ENCODE results near the gene MAGEB3.

DNA sequence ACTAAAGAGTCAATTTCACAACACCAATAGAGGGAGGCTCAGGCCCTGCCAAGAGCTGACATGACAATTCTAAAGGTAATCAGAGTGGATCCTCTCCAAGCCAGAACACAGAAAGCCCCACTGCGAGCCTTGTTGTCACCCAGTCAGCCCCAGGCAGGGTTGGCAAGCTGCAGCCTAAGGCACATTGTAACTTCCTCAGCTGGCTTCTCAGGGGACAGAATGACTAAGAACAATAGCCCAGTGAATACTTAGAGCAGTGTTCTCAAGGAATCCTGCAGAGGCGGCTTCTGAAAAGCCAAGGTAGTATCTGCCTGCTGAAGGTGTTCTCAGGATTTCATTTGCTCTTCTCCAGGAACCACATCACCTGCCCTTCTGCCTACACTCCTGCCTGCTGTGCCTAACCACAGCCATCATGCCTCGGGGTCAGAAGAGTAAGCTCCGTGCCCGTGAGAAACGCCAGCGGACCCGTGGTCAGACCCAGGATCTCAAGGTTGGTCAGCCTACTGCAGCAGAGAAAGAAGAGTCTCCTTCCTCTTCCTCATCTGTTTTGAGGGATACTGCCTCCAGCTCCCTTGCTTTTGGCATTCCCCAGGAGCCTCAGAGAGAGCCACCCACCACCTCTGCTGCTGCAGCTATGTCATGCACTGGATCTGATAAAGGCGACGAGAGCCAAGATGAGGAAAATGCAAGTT is 11.4 kb downstream of the MAGEB3 start, which contains the start of gene MAGEB4:
- TF ChIP-seq GATA2 (IDR thresholded peaks at IDR 0.05; ENCODE audit: low read depth, low read length) = no peak
- no peak for TF ChIP-seq GATA3 (IDR thresholded peaks at IDR 0.05; ENCODE audit: low read depth, low read length)

All from SH-SY5Y (cell line).